GM18870 (cell line): ENCODE measurements around the gene RPS5.

Experiments
- ATAC-seq: cut with Tn5 transposase; IDR thresholded peaks from one replicate; pipeline ENCODE4 v1.9.1; 2021; ENCODE audit warnings: moderate library complexity; ENCODE audit not compliant: unreplicated experiment

Gene RPS5

GRCh38 chr19:58382997-58383603 is 4.0 kb upstream of the RPS5 start:
- no peak for ATAC-seq

- ATAC-seq = no peak
These were observed 1.7 kb upstream of the RPS5 start for GRCh38 chr19:58385313-58385890.

GRCh38 chr19:58385891-58386575 is 1.0 kb upstream of the RPS5 start:
- no peak for ATAC-seq

- ATAC-seq = no peak
These were observed 487 bp downstream of the RPS5 start for GRCh38 chr19:58387338-58388174.

- ATAC-seq = no peak
These were observed 1.1 kb downstream of the RPS5 start for GRCh38 chr19:58388175-58388526.

GRCh38 chr19:58392945-58393724 is 6.1 kb downstream of the RPS5 start:
- ATAC-seq = no peak

- no peak for ATAC-seq
These were observed 6.6 kb downstream of the RPS5 start for GRCh38 chr19:58393725-58394033.

- no peak for ATAC-seq
These were observed 7.8 kb downstream of the RPS5 start for GRCh38 chr19:58394821-58395219.

GRCh38 chr19:58395220-58395978 is 8.3 kb downstream of the RPS5 start, which contains the start of gene RNF225:
RNF225 (plus strand) TSS chr19:58395656; CDS start chr19:58396090, 434 bp downstream.
- ATAC-seq = no peak

GRCh38 chr19:58395979-58396627 is 9.0 kb downstream of the RPS5 start:
- no peak for ATAC-seq

GRCh38 chr19:58396691-58397532 is 9.8 kb downstream of the RPS5 start:
- ATAC-seq = no peak

- ATAC-seq = no peak
These were observed 10.5 kb downstream of the RPS5 start for GRCh38 chr19:58397533-58398037.

- no peak for ATAC-seq
These were observed 11.0 kb downstream of the RPS5 start for GRCh38 chr19:58398087-58398486.

- ATAC-seq = no peak
These were observed 11.5 kb downstream of the RPS5 start for GRCh38 chr19:58398545-58398944.

- no peak for ATAC-seq
These were observed 12.8 kb downstream of the RPS5 start for GRCh38 chr19:58399903-58400302.

- ATAC-seq = no peak
These were observed 13.3 kb downstream of the RPS5 start for GRCh38 chr19:58400316-58400915.

GRCh38 chr19:58400916-58401839 is 14.1 kb downstream of the RPS5 start:
- ATAC-seq = peak; percentile 93
